LNCaP clone FGC (cell line): Measurements from ENCODE around the gene SYNPO2.
"Not testable (repeated sequence)": the region's sequence is repeated elsewhere in the genome, so short reads cannot be mapped to it uniquely, and the experiment has no call there.

Experiments
- DNase-seq: peaks from one replicate; pipeline ENCODE4 v3.0.0-alpha.2; 2011; ENCODE audit warnings: low read depth
- H3K4me3 ChIP-seq: 2 replicates; pipeline ENCODE4 v1.5.1; 2011; ENCODE audit warnings: mild to moderate bottlenecking, low read depth, low read length, control low read depth
- TF ChIP-seq, protein P1 (sequence below): IDR thresholded peaks from 2 replicates; pipeline ENCODE4 v1.5.1; 2012; ENCODE audit warnings: mild to moderate bottlenecking; ENCODE audit not compliant: control insufficient read depth, insufficient read depth; ENCODE audit errors: extremely low read depth

SYNPO2 gene

DNA sequence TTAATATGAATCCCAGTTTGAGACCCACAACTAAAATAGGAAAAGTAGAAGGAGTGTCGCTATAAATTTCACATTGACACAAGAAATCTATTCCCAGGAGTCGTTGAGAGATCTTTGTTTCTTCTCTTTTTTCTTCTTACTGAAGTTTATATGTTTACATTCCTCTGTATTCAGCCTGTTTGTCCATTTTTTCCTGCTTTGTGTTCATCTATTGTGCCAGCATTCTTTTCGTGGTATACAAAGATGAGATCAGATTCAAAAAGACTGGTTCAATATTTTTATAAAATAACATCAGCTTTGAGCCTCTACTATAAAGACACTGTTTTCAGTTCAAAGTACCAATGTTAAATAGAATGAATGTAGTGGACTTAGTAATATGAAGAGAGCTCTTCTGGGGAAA, 151.6 kb downstream of the SYNPO2 start:
- DNase-seq: no peak
- TF ChIP-seq, protein P1, sequence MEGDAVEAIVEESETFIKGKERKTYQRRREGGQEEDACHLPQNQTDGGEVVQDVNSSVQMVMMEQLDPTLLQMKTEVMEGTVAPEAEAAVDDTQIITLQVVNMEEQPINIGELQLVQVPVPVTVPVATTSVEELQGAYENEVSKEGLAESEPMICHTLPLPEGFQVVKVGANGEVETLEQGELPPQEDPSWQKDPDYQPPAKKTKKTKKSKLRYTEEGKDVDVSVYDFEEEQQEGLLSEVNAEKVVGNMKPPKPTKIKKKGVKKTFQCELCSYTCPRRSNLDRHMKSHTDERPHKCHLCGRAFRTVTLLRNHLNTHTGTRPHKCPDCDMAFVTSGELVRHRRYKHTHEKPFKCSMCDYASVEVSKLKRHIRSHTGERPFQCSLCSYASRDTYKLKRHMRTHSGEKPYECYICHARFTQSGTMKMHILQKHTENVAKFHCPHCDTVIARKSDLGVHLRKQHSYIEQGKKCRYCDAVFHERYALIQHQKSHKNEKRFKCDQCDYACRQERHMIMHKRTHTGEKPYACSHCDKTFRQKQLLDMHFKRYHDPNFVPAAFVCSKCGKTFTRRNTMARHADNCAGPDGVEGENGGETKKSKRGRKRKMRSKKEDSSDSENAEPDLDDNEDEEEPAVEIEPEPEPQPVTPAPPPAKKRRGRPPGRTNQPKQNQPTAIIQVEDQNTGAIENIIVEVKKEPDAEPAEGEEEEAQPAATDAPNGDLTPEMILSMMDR: no peak
- no peak overlapping the region for H3K4me3 ChIP-seq

DNA sequence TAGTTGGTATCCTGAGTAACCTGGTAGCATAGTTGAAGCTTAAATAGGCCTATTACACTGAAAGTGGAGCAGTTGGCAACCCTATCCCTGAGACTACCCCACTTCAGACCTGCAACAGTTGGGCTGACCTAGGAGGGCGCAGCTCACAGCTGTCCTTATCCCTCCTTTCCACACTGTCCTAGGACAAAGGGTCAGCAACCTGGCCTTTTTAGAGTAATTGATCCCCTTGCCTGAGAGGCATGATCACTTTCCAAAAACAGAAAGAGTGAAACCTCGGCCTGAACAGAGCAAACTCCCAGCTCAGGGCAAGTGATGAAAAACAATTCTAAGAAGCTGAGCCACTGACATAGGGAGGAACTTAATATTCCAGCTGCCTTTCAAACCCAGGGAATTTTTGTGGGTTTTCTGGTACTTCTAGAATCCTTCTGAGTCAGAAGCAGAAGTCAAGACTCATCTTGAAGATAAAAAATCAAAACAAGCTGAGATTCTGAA, 152.1 kb downstream of the SYNPO2 start:
- DNase-seq: no peak
- H3K4me3 ChIP-seq: no peak overlapping the region
- TF ChIP-seq, protein P1: no peak

DNA sequence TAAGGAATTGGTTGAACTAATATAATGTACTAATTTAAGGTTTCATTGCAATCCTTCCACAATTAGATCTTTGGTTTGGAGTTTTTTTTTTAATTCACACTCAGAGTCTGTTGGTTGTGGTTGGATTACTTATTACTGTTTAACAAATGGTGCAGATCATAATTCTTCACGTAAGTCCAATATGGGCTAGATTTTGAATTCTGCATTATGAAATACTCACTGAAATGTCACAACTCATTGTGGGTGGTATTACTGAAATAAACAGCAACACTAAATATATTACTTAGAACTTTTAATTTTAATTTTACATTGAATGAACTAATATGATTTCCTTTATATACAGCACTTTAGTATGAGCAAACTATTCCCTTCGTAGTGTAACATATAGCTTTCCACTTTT, 152.7 kb downstream of the SYNPO2 start:
- TF ChIP-seq, protein P1: no peak
- DNase-seq: no peak
- no peak overlapping the region for H3K4me3 ChIP-seq

DNA sequence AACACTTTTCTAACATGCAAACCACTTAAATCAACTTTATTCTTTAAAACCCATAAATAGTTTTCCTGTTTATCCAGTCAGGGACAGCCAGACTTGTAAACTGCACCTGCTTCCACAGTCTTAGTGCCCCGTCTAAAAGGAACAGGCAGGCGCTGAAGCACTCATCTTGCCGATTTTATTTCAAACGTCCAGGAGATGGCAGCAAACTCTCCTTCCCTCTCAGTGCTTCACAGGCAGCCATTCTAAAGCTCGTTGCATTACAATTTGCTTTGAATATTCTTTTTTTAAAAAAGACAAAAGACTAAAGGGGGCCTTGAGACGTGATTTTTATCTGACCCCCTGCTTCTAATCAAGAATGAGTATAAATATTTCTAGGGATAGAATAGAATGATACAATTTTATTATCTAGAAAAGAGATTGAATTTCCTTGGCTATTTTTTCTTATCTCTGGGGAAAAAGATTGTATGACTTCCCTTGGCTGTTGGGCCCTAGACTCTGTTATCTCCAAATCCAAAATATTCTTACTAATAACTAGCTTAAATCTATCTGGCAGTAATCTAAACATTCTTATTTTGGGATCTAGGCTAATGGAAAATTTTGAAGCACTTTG, 153.4 kb downstream of the SYNPO2 start:
- TF ChIP-seq, protein P1: peak; percentile 69
- DNase-seq: peak; percentile 81
- H3K4me3 ChIP-seq: no peak overlapping the region; the same call in 1 of the 2 replicates

DNA sequence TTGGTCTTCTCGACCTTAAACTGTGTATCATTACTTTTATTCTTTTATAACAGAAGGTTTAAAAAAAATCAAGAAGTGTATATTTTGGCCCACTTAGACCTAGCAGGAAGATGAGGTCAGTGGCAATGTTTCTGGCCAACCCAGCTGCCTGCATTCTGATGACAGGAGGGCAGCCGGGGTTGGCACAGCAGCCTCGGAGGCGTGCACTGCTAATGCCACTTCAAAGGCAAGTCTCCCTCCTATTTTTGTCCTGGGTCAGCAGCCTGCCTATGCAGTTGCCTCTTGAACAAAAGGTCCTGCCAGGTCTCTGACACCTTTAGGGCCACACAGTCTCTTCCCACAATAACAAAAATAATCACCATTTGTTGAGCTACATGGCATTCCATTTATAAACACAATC, 157.6 kb downstream of the SYNPO2 start:
- DNase-seq: no peak
- H3K4me3 ChIP-seq: no peak overlapping the region
- TF ChIP-seq, protein P1: no peak

DNA sequence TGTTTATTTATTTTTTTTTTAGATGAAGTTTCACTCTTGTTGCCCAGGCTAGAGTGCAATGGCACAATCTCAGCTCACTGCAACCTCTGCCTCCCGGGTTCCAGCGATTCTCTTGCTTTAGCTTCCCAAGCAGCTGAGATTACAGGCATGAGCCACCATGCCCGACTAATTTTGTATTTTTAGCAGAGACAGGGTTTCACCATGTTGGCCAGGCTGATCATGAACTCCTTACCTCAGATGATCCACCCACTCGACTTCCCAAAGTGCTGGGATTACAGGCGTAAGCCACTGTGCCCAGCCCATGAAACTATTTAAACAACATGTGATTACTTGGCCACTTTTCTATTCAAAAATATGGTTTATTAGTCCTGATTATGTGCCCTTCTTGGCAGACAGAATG, 158.4 kb downstream of the SYNPO2 start:
- not testable (repeated sequence) for DNase-seq, H3K4me3 ChIP-seq

DNA sequence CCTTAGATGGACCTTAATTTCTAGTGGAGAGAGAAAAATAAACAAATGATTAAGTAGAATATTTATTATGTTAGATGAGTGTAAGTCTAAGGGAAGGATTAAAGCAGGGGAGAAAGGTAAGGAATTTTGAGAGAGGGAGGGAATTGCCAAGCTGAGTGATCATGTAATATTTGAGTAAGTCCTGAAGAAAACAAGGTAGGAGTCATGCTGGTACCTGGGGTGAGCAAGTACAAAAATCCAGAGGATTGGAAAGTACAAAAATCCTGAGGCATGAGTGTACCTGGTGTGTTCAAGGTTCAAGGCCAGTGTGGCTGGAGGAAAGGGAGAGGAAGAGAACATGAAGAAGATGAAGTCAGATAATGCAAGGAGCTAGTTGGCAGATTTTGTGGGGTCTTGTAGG, 159.8 kb downstream of the SYNPO2 start:
- DNase-seq: no peak
- TF ChIP-seq, protein P1: no peak
- H3K4me3 ChIP-seq: no peak overlapping the region
